Fibroblast of the aortic adventitia (primary cell): ENCODE measurements around the gene CELF1. TPM values are rescaled to one million over a fixed set of nuclear protein-coding genes. Genes with fewer than 3 reads are reported as not detected.

Experiments used
- DNase-seq: peaks from one replicate; pipeline ENCODE4 v3.0.0-alpha.2; 2010; ENCODE audit warnings: low read depth
- H3K4me3 ChIP-seq: 2 replicates; pipeline ENCODE4 v1.5.1; 2011; ENCODE audit warnings: low read depth, mild to moderate bottlenecking, control low read depth, low read length, moderate library complexity
- CTCF ChIP-seq: IDR thresholded peaks from 2 replicates; pipeline ENCODE4 v1.5.1; 2011; ENCODE audit warnings: mild to moderate bottlenecking, low read length, control low read depth, inconsistent platforms; ENCODE audit not compliant: insufficient read depth
- total RNA-seq: library from RNA; depleted of rRNA; stranded (reverse); fragments of >200 nt; gene quantifications from 2 replicates; pipeline ENCODE4 v1.2.3, GENCODE V29; 2012; ENCODE audit warnings: low replicate concordance

Gene CELF1
- total RNA-seq, 1 donor, result 103 TPM

GRCh38 chr11:47478651-47479329 lies 74.1 kb downstream of the CELF1 start:
- TF ChIP-seq CTCF, result no peak
- H3K4me3 ChIP-seq, result no peak overlapping the region
- peak; percentile 38 for DNase-seq

GRCh38 chr11:47477753-47478152 lies 75.2 kb downstream of the CELF1 start:
- TF ChIP-seq CTCF, result no peak
- no peak for DNase-seq
- H3K4me3 ChIP-seq, result no peak overlapping the region

GRCh38 chr11:47477323-47477722 lies 75.6 kb downstream of the CELF1 start:
- DNase-seq, result peak; percentile 86
- TF ChIP-seq CTCF, result no peak
- H3K4me3 ChIP-seq, result no peak overlapping the region

GRCh38 chr11:47470671-47471070 lies 82.3 kb downstream of the CELF1 start:
- H3K4me3 ChIP-seq, result no peak overlapping the region
- TF ChIP-seq CTCF, result no peak
- no peak for DNase-seq

GRCh38 chr11:47469361-47470179 lies 83.4 kb downstream of the CELF1 start:
- DNase-seq, result peak; percentile 43
- no peak overlapping the region for H3K4me3 ChIP-seq
- no peak for TF ChIP-seq CTCF

- TF ChIP-seq CTCF, result no peak
- H3K4me3 ChIP-seq, result no peak overlapping the region
- DNase-seq, result no peak
These were observed 84.2 kb downstream of the CELF1 start for GRCh38 chr11:47468598-47469214.
